Epithelial cell of esophagus (primary cell): ENCODE data around the gene SPP2.

ENCODE experiments used
- DNase-seq: peaks from one replicate; pipeline ENCODE4 v3.0.0; 2010; ENCODE audit warnings: low read depth
- H3K4me3 ChIP-seq: 2 replicates; pipeline ENCODE4 v1.5.1; 2011; ENCODE audit warnings: mild to moderate bottlenecking, low read length, control low read depth
- CTCF ChIP-seq: IDR thresholded peaks from 2 replicates; pipeline ENCODE4 v1.5.1; 2011; ENCODE audit warnings: low read depth, mild to moderate bottlenecking, low read length, control low read depth, inconsistent platforms; ENCODE audit not compliant: insufficient read depth; ENCODE audit errors: missing control alignments

SPP2 gene

GRCh38 chr2:234074751-234075517 lies 24.4 kb downstream of the SPP2 start:
- no peak for TF ChIP-seq CTCF
- no peak for DNase-seq
- no peak overlapping the region for H3K4me3 ChIP-seq

GRCh38 chr2:234075518-234075915 lies 25.0 kb downstream of the SPP2 start:
- no peak for TF ChIP-seq CTCF
- no peak for DNase-seq
- no peak overlapping the region for H3K4me3 ChIP-seq

DNA sequence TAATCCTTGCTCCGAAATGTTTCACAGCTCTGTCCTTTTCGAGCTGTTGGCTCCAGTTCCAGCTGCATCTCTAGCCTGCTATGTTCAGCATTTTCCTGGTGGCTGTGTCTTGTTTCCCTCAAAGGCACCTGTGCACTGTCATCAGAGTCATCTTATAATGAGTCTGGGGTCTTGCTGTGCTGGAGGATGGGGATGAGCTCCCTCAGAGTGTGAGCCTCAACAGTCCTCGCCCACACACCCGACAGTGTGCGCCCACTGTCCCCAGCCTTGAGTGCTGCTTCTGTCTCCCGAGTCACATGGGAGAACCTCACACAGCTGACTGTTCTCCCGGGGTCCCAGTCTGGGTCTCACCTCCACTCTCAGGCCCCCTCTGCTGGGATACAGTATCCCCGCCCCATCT lies 25.4 kb downstream of the SPP2 start:
- H3K4me3 ChIP-seq = no peak overlapping the region
- DNase-seq = no peak
- no peak for TF ChIP-seq CTCF

DNA sequence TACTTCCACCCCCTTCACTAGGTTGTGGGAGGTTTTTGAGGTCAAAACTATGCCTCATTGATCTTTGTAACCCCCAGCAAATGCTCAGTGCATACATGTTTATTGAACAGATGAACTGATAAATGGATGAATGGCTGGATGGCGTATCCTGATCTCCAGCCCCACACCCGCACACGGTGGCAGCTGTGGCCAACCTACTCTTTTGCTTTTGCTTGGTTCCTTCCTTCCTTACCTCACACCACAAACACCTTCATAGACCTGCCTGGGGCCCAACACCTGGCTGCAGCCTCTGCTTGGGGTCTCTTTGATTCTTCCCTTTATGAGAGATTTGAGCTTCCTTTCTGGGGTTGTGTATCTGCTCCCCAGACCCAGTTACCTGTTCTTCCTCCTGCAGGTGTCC lies 25.9 kb downstream of the SPP2 start:
- no peak for TF ChIP-seq CTCF
- DNase-seq = no peak
- H3K4me3 ChIP-seq = no peak overlapping the region

DNA sequence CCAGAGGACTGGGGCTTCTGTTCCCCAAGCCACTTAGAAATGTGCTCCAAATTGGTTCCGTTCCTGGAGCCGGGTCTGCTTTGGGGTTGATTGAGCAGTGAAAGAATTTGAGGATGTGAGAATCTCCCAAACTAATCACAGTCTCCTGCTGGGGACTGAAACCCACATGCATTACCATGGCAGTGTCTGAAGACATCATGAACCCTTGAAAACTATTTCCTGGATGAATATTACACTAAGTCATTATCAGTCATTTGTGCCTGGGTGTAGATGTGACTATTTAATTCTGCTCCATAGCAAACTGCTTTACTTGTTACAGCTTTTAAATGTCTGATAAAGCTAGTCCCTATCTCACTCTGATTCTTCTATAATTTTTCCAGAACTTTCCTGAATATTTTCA lies 27.6 kb downstream of the SPP2 start:
- no peak overlapping the region for H3K4me3 ChIP-seq
- no peak for TF ChIP-seq CTCF
- DNase-seq = no peak

DNA sequence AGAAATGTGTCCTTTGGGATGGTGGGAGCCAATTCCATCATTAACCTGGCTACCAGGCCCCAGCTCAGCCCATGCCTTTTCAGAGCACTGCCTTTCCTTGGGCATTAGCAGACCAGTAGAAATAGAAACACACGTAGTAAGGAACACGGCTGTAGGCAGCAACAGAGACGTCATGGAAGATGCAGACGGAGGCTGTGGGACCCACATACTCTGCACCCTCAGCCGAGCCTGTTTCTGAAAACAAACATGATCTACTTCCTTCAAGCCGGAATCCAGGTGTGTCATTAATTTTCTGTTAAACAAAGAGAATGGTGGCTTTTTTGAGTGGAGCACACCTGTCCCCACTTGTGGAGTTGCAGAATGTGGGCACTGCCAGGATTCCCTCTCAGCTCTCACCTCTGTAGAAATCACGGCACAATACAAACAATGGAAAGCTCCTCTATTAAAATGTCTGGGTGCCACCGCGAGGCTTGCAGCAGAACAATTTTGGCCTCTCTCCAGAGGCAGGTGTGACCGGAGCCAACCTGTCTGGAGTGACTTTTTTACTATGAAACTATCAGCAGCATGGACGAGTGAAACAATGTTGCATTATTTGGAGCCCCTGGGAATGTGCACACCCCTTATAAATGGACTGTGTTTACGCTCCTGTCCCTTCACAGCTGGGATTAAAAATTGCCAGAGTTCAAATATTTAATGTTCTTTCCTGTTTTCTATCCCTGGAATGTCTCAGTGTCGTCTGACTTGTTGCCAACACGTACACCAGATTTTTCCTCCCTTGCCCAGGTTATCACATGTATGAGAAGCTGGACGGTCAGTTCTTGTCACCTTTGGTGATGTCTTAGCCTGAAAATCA lies 31.7 kb downstream of the SPP2 start:
- DNase-seq = peak; percentile 24

More for the DNA sequence above, 31.7 kb downstream of the SPP2 start:
- no peak overlapping the region for H3K4me3 ChIP-seq
- no peak for TF ChIP-seq CTCF
